Liver (tissue), 3 donors: Measurements from ENCODE around the gene RABL6.

Experiments
- ATF3 ChIP-seq: IDR thresholded peaks from 2 replicates; pipeline ENCODE4 v1.6.1; 2016; ENCODE audit warnings: antibody characterized with exemption
- CTCF ChIP-seq: fragments of 150-350 bp; IDR thresholded peaks from 2 replicates; pipeline ENCODE4 v1.5.1; 2017; ENCODE audit warnings: improper control_type of control experiment, low read depth, low read length; ENCODE audit not compliant: missing input control
- FOXA1 ChIP-seq: IDR thresholded peaks from 2 replicates; pipeline ENCODE4 v1.6.1; 2016; ENCODE audit warnings: antibody characterized with exemption
- REST ChIP-seq: IDR thresholded peaks from 2 replicates; pipeline ENCODE4 v1.6.1; 2016; ENCODE audit warnings: antibody characterized with exemption, mild to moderate bottlenecking
- RXRA ChIP-seq, 2 donors: IDR thresholded peaks; 2 replicates each; pipeline ENCODE4 v1.6.1; 2017 to 2018; ENCODE audit warnings: antibody characterized with exemption in 2 of 2, mild to moderate bottlenecking in 1 of 2
- donor health status: healthy.
- donor health status: healthy.

GRCh38 chr9:136888454-136888853, 80.7 kb downstream of the RABL6 start:
- TF ChIP-seq CTCF: no peak
- peak; percentile 70 to 79 for TF ChIP-seq RXRA (IDR thresholded peaks at IDR 0.05)
- TF ChIP-seq ATF3: no peak
- TF ChIP-seq REST: no peak
- TF ChIP-seq FOXA1: no peak
